Stimulated activated CD8-positive, alpha-beta memory T cell treated with anti-CD3 and anti-CD28 coated beads, Interleukin-15, amount 100 ng/mL, for 4 hours (primary cell): ENCODE data around the gene OSTM1.

Source experiments
- DNase-seq, 2 donors: peaks; one replicate each; pipeline ENCODE4 v3.0.0-alpha.2; 2020; ENCODE audit warnings: low read depth in 2 of 2

The OSTM1 gene, protein sequence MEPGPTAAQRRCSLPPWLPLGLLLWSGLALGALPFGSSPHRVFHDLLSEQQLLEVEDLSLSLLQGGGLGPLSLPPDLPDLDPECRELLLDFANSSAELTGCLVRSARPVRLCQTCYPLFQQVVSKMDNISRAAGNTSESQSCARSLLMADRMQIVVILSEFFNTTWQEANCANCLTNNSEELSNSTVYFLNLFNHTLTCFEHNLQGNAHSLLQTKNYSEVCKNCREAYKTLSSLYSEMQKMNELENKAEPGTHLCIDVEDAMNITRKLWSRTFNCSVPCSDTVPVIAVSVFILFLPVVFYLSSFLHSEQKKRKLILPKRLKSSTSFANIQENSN

DNA sequence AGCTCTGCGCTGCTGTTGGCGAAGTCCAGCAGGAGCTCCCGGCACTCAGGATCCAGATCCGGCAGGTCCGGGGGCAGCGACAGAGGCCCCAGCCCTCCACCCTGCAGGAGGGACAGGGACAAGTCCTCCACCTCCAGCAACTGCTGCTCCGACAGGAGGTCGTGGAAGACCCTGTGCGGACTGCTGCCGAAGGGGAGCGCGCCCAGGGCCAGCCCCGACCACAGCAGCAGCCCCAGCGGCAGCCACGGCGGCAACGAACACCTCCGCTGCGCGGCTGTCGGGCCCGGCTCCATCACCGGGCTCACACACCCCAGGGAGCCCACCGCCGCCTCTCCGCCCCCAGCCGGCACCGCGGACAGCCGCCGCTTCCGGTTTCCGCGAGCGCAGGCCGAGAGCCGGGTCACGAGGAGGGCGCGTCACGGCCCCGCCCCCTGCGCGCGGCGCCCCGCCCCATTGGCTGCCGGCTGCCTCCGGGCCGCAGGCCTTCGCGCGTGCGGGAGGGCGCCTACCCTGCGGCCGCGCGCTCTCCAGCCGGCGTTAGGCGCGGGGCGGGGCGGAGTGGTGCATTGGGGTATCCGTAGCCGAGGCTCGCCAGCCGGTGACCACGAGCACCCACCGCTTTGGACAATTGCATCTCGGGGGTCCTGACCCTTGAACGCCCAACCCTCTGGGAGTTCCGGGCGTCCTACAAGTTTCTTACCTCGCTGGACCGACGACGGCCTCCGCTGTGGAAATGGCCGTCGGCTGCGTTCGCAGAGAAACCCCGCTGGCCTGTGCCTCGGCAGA, at the start of gene OSTM1:
TSS of gene OSTM1 (minus strand) at position 383 of the 786 bp plus-strand sequence. CDS start at position 293, 90 bp downstream.
- peak; percentile 82 to 93 for DNase-seq

DNA sequence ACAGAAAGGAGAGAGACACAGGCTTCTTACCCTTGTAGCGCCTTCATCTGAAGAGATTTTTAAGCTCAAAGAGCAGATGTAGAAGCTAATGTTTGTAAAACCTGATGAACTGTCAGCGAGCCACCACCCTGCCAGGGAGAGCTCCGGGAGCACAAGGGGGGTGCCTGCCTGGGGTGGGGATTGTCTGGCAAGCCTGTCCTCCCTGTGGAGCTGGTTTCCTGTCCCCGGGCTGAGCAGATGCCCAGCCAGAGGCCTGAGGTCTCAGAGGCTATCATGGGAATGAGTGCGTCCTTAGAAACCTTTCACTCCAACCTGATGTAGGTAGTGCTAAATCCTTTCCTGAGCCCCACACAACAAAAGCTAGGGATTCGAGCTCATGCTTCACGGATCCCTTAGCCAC, 49.4 kb upstream of the OSTM1 start:
- DNase-seq: no peak

DNA sequence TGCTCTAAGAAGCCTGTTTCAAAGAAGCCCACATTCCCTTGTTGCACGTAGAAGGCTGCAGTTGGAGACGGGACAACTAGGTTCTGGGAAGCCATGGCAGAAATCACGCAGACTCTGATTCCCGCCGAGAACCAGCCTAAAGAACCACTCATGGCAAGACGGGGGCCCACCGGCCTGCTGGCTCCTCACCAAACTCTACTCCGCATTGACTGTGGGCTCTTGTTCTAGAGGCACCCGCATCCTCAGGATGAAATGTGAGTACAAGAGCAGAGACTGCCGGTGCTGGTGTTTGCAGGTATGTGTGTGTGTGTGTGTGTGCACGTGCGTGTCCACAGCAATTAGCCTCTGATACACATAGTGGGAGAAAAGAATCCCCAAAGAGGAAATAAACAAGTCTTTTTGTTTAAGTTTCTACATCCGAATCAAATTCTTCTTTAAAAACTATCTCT, 49.0 kb upstream of the OSTM1 start:
- no peak for DNase-seq

DNA sequence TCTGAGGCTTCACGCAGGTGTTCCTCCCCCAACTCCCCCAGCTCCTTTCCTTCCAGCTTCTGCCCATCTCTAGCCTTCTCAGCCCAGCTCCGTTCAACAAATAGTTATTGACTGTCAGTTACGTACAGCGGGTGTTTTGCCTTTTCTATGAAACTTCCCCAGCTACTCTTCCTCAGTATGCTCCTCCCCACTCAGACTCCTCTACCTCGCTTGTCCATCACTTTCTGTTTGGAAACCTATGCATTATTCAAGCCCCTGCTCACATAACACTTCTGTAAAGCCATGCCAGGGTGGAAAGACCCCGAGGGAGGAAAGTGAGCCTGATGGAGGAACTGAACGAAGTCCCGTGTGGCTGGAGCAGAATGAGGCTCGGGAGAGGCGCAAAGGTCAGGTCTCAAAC, 47.1 kb upstream of the OSTM1 start:
- no peak for DNase-seq

DNA sequence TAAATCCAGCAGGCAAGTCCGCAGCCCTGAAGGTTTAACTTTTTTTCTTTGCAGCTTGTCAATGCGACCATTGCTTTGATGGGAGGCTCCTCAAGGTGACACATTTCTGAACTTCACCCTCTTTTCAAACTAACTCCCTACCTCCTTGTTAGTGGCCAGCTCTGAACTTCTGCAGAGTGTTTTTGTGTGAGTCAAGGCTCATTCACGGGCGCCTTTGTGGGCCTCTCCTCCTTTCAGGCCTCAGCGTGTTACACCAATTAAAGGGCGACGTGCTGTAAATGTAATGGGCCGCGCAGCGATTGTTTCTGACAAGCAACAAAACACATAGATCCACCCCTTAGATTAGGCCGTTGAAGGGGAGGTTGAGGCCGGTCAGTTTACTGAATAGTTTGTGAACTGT, 45.8 kb upstream of the OSTM1 start:
- DNase-seq: no peak

DNA sequence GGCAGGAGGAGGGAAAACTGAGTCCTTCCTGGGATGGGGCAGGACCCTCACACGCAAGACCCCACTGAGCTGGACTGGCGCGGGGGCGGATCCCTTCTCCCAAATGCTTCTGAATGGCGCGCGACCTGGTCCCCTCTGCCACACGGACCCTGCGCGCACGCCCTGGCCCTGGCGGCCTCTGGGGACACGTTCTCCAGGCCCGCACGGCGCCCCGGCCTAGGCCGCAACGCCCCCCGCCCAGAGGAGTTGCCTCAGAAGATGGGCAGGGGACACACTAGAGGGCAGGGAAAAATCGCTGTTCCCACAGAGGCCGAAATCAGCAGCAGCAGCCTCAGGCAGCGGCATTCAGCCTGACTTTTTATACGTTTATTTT, 45.2 kb upstream of the OSTM1 start:
- DNase-seq: no peak

DNA sequence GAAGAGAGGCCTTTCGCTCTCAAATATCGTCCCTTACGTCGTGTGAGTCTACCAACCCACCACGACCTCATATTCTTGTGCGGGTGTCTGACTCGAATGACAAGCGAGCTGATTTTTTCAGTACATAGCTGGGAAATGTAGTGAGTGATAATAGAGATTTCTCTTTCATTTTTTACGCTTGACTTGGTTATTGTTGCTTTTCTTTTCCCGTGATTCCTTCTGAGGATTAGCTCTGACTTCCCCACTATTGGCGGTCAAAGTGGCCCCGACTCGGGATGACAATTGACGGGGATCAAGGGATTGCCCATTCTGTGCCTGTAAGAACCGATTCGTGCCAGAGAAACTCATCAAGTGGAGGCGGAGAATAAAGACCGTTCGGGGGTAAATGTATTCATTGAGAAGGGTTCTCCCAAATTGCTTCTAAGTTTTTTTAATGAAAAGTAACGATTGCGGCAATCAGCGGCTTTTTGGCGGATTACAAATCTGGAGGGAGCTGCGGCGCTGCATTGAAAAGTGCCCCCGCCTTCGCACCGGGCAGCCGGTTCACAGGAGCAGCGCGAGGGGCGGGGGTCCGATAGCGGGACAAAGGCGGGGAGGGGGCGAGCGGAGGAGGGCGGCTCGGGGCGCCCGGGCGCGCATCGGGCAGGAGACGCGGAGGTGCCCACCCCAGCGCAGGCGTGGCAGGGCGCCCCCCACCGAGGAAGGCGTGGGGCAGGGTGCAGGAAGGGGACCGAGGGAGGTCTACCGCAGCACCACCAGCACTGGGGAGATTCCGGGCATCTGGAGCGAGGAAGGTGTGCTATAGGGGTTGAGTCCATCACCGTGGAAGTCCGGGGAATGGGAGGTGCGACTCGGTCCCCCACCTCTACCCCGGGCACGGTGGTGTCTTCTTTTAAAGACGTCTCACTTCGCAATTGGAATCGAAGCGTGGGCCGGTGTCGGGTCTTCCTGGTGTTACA, 44.5 kb upstream of the OSTM1 start:
- DNase-seq: no peak

DNA sequence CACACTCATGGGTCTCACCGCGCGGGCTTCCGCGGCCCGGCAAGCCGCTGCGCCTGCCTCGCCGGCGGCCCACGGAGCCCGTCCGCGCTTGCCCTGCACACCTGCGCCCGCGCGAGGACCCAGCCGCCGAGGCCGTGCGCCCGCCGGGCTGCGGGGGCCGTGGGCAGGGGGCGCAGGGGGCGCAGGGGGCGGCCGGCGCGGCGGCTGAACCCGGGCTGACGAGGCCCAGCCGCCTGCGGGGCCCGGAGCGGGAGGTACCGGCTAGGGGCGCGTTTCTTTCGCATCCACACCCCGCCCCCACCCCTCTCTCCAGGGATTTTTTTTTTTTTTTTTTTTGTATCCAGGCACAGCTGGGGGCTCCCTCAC, 43.8 kb upstream of the OSTM1 start:
- DNase-seq: no peak

DNA sequence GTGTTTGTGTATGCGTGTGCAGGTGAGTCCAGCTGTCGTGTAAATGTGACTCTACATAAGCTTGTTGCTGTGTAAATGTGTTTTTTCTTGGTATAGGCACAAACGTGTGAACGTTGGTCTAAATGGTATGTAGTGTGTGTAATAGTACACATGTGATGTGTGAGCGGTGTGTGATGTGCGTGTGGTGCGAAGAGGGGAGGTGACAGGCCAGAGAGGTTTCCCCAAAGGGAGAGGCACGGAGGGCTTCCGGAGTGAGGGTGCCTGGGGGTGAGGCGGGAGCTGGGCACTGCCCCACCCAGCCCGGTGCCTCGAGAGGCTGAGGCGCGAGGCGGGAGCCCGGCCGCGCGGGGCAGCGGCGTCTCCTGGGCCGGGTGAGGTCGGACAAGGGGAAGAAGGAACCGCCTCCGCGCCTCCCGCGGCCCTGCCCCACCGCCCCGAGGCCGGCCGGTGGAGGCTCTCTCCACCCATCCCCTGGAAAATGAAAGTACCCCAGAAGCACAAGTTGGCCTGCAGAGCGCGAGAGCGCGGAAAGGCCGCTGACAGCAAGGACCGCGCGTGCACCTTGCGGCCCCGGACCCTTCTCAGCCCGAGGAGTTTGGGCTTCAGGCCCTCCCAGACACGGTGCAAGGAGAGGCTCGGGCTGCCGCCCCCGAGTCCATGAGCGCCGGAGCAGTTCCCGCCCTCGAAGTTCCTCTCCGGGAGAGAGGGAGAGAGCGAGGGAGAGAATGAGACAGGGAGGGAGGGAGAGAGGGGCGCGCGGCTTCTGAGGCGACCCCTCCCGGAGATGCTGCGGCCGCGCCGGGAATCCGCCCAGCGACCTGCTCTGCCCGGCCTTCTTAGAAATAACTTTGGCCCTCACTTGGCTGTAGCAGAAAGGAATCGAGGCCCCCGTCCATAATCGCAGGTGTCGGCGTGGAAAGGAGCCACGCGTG, 43.2 kb upstream of the OSTM1 start:
- no peak for DNase-seq

DNA sequence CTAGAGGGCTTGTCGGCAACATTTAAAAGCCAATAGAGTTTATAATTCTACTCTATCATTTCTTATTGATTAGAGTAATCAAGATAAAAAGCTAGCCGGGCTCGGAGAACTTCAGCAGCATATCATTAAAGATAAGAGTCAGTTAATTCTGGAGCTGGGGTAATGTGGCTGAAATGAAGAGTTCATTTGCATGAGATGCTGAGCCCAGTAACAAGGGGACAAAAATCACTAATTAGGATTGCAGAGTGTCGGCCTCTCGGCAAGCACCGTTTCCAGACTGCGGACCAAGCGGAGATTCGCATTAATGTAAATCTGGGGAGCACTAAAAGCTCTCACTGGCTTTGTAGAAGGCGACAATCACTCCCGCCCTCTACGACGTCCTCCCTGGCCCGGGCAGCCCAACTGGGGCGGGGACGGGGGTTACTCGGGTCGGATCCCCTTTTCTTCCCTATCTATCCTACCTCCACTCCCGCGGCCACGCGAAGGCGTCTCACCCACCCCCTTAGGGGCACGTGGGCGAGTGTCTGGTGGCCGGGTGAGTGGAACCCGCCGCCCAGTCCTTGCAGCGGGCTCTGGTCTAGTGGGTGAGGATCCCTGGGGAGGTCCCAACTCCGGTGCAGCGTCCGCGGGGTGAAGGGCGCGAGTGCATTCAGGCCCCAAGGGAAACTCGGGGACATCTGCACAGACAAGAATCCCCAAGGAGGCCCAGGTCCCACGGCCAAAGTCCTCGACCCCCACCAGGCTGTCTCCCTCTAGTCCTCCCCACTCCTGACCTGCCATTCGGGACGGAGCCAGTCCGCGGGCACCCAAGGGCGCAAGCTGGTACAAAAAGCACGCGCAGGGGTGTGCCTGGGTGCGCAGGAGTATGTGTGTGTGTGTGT, 42.2 kb upstream of the OSTM1 start:
- no peak for DNase-seq

DNA sequence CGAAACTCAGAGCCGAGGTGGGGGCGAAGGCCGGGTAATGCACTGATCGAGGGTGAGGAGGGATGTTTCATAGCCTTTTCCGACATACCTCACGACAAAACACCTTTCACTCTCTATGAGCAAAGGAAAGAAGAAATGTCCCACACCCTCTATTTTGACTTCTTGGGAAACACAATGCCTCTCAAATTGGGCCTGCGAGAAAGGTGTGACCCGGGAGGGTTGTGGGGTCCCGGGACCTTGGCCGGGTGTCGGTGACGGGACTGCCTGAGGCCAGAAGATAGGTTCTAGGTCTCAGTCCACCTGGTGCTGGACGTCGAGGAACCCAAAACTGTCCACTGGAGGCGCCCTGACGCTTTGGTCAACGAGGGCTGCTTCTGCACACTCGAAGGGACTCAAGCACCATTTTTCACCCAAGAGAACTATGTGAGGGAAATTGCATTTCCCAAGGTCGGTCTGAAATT, 41.1 kb upstream of the OSTM1 start:
- no peak for DNase-seq

DNA sequence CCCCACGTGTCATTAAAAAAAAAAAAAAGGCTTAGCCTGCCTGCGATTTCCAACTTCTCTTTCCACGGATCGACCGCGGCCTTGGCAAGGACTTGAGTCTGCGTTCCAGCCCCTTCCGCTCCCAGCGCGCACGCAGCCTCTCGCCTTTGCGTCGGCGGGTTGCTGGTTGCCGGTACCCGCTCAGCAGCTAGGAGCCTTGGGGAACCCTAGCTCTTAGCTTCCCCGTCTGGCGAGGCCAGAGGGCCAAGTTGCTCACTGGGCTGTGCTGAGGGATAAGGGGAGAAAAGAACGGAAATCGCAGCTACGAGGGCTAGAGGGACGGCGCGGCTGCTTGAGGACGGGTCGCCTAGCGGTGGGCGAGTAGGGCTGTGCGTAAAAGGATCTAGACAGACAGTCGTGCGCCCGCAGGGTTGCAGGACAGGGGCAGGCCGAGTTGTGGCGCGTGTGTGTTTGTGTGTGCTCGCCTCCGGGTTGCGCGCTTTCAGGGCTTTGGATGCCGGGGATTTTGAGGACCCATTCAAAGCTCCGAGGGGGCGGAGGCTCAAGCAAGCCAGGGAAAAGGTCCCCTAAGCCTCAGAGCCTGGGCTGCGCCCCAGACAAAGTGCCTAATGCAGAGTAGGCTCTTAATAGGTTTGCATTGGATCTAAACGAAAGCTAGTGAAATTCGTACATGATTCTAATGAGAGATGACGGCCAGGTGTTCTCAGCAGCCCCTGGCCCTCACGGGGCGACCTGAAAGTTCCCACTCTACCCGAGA, 40.5 kb upstream of the OSTM1 start:
- no peak for DNase-seq

DNA sequence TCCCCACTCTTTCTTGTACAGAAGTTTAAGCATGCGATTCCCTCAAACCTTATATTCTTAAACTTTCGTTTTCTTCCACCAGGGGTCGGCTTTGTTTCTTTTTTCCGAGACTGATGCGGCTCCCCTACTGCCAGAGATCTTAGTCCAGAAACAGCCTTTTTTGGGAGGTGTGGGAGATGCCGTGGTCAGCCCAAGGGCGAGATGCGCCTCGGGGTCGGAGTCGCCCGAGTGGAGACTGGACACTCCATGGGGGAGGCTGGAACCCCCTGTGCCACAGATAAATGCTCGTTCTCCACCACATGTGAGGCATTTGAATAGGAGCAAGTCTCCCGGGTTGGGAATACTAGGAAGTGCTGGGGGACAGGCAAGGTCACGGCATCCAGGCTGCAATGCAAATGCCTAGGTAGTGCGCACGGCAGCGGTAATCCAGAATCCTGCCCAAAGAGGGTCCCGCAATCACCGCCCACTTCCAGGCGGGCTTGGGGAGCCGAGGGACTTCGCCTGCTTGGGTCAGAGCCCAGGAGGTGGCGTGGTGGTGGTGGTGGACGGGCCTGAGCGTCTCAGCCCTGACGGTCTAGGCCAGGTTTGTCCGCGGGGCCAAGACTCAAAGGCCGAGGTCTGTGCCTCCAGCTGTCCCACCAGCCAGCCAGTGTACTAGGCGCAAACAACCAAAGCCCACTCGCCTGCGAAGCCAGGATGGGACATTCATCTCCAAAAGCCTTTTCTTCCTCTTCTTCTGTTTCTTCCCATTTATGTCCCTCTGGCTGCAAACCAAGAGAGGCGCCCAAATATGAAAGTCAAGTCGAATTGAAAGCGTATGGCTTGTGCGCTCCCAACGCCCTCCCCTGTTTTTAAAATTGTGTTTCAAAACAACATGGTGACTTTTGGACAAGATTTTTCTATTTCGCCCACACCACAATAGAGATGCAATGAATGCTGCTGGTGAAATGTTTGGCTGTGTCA, 39.3 kb upstream of the OSTM1 start:
- DNase-seq: no peak

DNA sequence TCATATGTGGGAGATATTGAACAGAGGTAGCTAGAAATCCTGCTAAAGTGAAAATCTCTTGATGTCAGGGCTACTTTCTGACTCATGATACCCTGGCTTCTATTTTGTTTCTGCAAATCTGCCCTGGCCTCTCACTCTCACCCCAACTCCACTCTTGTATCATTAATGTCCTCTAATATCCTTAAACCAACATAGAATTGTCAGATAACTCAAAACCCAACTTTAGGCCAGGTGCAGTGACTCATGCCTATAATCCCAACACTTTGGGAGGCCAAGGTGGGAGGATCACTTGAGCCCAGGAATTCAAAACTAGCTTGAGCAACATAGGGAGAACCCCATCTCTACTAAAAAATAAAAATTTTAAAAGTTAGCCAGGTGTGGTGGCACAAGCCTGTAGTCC, 33.8 kb upstream of the OSTM1 start:
- DNase-seq: no peak

DNA sequence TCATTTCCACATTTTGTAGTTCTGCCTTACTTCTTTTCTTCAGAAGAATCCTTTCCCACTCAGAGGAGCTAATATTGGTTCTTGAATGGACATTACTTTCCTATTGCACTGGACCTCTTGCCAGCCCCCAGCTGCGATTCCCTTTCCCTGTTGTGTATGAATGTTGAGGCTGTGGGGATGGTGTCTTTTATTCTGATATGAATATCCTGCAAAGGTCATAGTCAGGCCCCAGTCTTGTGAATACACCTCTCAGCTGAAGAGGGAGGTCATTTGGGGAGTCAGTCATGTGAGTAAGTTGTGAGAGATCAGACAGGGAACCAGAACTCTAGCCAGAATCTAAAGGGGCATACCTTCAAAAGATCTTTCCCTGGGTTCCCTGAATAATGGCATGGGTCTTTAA, 32.6 kb upstream of the OSTM1 start:
- DNase-seq: no peak

DNA sequence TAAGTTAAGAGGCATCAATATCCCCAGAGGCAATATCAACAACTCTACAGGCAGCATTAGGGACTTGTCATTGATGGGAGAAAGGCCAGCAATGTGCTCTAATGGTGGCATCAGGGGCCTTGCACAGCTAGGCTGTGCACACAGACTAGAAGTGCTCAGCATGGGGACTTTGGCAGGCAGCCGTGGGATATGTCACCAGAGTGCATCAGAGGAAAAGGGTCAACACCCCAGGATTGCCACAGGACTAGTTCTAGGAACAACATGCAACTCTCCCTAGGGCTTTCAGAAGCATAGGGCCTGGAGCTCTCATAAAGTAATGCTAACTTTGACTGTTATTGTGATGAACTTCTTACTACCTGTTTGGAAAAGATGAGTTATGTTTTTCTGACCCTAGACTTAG, 32.2 kb upstream of the OSTM1 start:
- DNase-seq: no peak

DNA sequence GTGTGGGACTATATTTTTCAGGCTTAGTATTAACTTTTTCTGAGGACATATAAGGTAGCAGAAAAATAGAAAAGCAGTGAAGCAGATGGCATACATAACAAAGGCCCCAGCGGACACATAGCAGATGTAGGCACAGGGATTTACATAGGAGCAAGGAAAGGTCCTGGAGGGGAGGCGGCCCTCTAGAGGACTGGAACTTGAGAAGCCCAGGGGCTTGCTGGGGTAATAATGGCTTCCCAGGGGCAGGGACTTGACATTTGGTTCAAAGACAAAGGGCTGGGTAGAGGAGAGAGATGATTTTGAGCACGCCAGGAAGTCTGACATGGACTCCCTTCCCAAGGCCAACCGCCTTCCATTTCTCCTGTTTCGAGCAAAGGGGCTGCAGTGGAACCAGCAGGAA, 31.7 kb upstream of the OSTM1 start:
- DNase-seq: no peak

DNA sequence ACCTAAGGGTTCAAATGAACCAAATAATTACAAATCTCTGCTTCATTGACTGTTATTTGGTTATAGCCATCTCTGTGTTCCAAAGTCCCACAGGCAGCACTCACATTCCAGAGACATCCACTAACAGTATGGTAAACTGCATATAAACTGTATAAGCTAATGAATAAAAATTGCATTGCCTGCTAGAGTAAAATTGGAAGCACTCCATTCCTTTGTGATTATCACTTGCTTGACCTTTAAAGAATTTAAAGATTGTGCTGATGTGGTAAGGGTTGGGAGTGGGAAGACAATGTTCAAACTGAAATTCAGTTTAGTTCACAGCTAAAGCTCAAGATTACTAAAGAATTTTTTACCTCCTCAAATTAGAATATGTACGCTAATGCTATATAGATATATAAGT, 31.0 kb upstream of the OSTM1 start:
- DNase-seq: no peak
